Stimulated activated CD4-positive, alpha-beta T cell treated with anti-CD3 and anti-CD28 coated beads, Interleukin-4, amount 100 ng/mL, for 48 hours (primary cell): ENCODE data around the gene ERLEC1.

ENCODE experiments used
- DNase-seq, 2 donors: peaks; one replicate each; pipeline ENCODE4 v3.0.0-alpha.2; 2020; ENCODE audit warnings: low read depth in 2 of 2

The ERLEC1 gene

GRCh38 chr2:53780056-53780455 lies 6.8 kb upstream of the ERLEC1 start:
- DNase-seq, result no peak

GRCh38 chr2:53782676-53783075 lies 4.2 kb upstream of the ERLEC1 start:
- no peak for DNase-seq

DNA sequence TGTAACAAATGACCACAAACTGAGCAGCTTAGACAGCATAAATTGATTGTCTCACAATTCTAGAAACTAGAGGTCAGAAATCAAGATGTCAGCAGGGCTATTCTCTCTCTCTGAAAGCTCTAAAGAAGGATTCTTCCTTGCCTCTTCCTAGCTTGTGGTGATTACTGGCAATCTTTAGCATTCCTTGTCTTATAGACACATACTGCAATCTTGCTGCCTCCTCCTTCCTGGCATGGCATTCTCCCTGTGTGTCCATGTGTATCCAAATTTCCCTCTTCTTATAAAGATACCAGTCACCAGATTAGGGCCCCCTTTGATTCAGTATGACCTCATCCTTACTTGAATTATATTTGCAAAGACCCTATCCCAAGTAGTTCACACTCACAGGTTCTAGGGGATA lies 2.4 kb upstream of the ERLEC1 start:
- no peak for DNase-seq

- DNase-seq, result no peak
These were observed 1.5 kb upstream of the ERLEC1 start for GRCh38 chr2:53785366-53785765.

DNA sequence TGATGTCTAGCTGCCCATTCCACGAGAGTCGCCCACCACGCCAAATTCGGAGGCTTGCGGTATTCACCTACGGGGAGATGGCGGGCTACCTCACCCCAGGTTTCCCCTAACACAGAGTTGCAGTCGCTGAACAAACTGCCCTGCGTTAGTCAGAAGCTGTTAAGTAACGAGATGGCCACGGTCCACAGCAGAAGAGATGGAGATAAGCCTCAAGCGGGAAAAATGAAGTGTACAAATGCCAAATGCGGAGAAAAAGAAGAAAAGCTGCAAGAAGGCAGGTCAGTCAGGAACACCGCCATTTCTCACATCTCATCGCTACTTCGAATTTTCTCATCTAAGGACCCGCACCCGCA lies 516 bp upstream of the ERLEC1 start:
- DNase-seq, result no peak

DNA sequence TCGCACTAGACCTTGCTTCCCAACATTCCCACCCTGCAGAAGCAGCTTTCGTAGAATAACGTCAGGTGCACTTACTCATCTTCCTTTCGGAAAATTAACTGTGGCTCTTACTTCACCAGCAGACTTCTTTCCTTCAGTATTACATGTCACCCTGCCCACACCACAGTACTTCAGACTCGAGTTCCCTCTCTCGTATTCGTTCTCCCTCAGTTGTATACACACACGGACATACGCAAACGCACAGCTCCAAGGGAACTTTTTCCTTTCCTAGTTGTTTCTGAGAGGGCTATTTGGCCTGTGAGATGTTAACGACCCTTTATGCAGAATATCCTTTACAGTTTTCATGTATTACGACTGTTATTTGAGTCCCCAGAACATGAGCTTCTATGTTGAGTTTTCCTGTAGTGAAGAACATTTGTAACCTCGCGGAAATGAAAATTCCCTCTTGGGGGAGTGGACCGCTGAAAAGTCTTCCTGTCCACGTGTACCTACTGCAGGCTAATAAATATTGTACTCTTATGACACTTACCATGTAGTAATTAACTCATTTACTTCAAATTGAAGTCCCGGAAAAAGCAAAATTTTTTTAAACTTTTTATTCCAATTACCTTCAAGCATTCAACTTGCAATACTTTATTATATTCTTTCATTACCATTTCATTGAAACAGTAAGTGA lies 908 bp downstream of the ERLEC1 start:
- DNase-seq, result no peak

DNA sequence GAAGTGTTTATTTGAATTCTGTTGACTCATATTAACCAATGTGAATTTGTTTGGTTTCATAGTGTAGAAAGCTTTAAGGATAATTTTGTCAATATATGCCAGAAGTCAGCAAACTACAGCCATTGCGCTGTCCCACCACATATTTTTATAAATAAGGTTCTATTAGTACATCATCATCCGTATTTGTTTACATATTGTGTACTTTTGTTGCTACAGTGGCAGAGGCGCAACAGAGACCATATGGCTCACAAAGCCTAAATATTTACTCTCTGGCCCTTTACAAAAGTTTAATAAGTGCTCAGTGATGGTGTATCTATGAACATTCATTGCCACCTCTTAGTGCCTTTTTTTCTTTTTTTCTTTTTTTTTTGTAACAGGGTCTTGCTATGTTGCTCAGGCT lies 6.4 kb downstream of the ERLEC1 start:
- DNase-seq, result no peak

- DNase-seq, result no peak
These were observed 7.0 kb downstream of the ERLEC1 start for GRCh38 chr2:53793821-53794220.

DNA sequence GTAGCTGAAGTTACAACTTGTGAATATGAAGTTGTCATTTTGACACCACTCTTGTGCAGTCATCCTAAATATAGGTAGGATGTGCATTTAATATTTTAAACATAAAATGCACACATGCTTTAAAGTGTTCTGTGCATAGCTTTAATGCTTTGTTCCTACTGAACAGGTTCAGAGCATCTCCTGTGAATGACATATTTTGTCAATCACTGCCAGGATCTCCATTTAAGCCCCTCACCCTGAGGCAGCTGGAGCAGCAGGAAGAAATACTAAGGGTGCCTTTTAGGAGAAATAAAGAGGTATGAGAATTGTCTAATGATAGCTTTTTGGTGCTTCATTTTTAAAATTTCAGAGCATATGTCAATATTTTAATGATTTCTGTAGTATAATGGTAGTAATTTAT lies 14.7 kb downstream of the ERLEC1 start:
- DNase-seq, result no peak

DNA sequence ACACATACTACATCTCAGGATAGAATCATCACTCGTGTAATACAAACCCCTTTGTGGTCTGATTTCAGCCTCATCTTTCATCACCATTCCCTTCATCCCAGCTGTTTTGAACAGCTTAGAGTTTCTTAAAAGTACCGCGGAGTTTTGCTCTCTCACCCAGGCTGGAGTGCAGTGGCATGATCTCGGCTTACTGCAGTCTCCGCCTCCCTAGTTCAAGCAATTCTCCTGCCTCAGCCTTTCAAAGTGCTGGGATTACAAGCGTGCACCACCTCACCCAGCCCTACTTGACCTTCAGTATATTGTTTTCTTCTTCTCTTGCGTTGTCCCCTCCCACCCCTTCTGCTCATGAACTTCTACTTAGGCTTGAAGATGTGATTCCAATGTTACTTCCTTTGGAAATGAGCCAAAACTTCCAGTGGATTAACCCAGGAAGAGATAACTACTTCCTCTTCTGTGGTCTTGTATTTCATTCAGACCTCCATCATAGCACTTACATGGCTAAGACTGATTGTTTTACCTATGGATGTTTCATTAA lies 15.8 kb downstream of the ERLEC1 start:
- no peak for DNase-seq

DNA sequence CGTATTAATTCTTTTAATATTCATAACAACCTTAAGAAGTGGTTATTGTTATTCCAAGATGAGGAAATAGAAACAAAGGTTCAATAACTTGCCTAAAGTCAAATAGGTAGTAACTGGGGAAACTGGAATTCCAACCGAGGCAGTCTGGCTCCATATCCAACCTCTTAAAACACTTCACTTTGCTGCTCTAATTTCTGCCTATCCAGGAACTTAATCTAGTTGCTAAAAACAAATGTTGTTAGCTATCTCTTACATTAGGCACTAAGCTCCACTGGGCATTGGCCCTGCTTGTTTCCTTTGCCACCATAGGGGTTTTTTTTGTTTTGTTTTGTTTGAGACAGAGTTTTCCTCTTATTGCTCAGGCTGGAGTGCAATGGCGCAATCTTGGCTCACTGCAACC lies 24.8 kb downstream of the ERLEC1 start:
- no peak for DNase-seq

GRCh38 chr2:53813151-53813550 lies 26.3 kb downstream of the ERLEC1 start:
- DNase-seq, result no peak

GRCh38 chr2:53818854-53819435 lies 32.1 kb downstream of the ERLEC1 start:
- DNase-seq, result no peak

- DNase-seq, result no peak
These were observed 32.8 kb downstream of the ERLEC1 start for GRCh38 chr2:53819634-53820033.

DNA sequence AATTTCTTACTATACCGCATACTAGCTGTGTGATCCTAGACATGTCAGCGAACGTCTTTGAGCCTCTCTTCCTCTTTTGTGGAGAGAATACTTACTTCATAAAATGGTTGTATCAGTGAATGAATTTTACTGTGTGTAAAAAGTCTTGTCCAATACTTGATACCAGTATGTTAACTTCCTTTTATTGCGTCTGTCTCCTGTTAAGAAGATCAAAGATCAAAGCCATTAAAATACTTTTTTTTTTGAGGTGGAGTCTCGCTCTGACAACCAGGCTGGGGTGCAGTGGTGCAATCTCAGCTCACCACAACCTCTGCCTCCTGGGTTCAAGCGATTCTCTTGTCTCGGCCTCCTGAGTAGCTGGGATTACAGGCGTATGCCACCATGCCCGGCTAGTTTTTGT lies 33.2 kb downstream of the ERLEC1 start:
- no peak for DNase-seq

GRCh38 chr2:53820711-53821110 lies 33.9 kb downstream of the ERLEC1 start:
- no peak for DNase-seq

DNA sequence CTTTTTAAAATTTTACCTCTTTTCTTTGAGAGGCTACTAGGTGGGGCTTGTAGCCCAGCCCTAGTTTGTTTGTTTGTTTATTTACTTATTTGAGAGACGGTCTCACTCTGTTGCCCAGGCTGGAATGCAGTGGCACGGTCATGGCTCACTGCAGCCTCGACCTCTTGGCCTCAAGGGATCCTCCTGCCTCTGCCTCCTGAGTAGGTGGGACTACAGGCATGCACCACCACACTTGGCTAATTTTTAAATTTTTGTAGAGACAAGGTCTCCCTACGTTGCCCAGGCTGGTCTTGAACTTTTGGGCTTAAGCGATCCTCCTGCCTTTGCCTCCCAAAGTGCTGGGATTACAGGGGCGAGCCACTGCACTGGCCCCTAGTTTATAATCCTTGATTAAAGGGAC lies 35.0 kb downstream of the ERLEC1 start:
- no peak for DNase-seq

GRCh38 chr2:53823639-53824038 lies 36.8 kb downstream of the ERLEC1 start:
- peak in 1 of 2 donors; percentile 4 for DNase-seq

DNA sequence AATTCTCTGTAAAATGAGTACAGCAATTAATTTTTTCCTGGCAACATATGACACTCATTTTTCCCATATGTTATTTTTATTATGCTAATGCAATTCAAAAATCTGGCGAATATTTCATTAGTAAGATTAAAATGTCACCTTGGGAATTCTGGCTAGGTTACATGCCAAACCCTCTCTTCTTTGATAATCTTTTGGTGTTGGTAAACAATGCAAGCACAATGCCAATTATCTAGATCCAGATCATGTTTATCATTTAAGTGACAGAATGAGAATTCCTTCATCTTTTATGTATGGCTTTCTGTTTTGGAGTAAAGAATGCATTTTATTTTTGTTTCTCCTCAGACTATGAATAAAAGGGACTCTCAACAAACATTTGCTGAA lies 39.2 kb downstream of the ERLEC1 start:
- no peak for DNase-seq

DNA sequence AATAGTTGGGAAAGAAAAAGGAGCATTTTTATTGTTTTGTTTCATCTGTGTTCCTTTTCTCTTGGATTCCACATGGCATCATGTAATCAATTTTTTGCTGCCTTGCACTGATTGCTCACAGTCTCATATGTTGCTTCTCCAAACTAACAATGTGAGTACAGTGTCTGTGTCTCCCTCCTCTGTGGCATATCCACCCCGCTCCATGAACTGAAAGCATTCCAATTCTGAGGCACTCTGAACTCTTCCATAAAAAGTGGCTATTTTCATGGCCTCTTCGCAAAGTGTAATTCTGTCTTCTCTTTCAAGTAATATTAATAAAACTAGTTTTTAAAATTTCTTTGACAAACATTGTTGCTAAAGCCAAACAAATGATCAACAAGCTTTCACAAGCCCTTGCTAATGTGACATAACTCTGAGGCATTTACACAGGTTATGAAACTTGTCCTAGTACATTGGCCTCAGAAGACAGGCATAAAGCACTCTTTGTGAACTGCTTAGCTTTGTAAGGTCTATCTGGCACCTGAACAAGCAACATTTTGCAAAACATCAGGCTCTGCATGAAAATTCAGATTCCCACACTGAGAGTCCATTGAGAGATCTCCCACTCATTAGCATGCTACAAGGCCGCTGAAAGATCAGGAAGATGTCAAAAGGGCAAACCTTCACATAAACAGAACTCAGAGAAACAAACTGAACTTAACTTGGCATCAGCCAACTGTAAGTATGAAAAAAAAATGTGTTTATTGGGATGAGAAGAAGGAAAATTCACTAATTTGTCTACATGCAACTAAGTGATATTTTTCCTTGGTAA lies 39.9 kb downstream of the ERLEC1 start:
- no peak for DNase-seq

DNA sequence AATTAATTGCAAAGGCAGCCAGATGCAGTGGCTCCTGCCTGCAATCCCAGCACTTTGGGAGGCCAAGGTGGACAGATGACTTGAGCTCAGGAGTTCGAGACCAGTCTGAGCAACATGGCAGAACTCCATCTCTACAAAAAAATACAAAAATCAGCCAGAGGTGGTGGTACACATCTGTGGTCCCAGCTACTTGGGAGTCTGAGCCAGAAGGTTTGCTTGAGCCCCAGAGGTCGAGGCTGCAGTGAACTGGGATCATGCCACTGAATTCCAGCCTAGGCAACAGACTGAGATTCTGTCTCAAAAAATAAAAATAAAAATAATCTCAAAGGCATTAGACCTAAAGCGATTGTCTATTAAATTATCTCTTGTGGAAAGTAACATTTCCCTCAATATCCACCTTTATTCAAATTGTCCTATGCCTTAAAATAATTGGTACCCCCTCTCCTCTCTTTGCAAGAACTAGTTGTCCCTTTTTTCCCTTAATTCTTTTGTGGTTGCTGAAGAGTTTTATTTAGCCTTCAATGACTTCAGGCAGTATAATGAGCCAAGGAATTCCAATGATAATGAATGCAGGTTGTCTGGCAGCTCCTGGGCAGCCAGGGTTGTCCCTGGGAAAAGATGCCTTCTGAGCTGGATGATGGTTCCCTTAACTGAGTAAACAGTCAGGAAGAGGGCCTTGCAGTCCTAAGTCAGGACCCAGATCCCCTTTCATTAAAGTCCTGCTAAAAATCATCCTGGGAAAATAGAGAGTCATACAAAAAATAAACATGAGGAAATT lies 40.7 kb downstream of the ERLEC1 start:
- DNase-seq, result no peak

GRCh38 chr2:53828331-53828730 lies 41.5 kb downstream of the ERLEC1 start:
- DNase-seq, result no peak
